GM12878 (cell line): ENCODE results near the gene CDK5RAP1. TPM values are rescaled to one million over a fixed set of nuclear protein-coding genes. Genes with fewer than 3 reads are reported as not detected.

Experiments used
- E2F8 ChIP-seq: fragments of 450-650 bp; IDR thresholded peaks from 2 replicates; pipeline ENCODE4 v1.6.1; 2018; ENCODE audit warnings: mild to moderate bottlenecking, low read depth, moderate library complexity; ENCODE audit not compliant: partially characterized antibody
- E4F1 ChIP-seq: fragments of 450-650 bp; IDR thresholded peaks from 2 replicates; pipeline ENCODE4 v1.6.1; 2018; ENCODE audit warnings: borderline replicate concordance, mild to moderate bottlenecking; ENCODE audit not compliant: partially characterized antibody
- ETV6 ChIP-seq, 2 experiments: fragments of 450-650 bp in 1 of 2; IDR thresholded peaks in 1 of 2; conservative IDR thresholded peaks in 1 of 2; 2 replicates each; pipeline ENCODE4 v1.6.1; 2014; ENCODE audit warnings: antibody characterized with exemption in 1 of 2, borderline replicate concordance in 1 of 2, low read depth in 1 of 2, mild to moderate bottlenecking in 1 of 2, moderate library complexity in 1 of 2
- HDGF ChIP-seq: fragments of 450-650 bp; IDR thresholded peaks from 2 replicates; pipeline ENCODE4 v1.6.1; 2016; ENCODE audit warnings: antibody characterized with exemption
- KDM1A ChIP-seq: fragments of 200-600 bp; sonication (generic); IDR thresholded peaks from 2 replicates; pipeline ENCODE4 v1.6.1; 2016; ENCODE audit warnings: borderline replicate concordance
- ZBTB40 ChIP-seq: fragments of 450-650 bp; IDR thresholded peaks from 2 replicates; pipeline ENCODE4 v1.6.1; 2016; ENCODE audit warnings: mild to moderate bottlenecking, moderate library complexity, borderline replicate concordance
- polyA plus RNA-seq, 11 experiments: library from polyadenylated mRNA; depleted of rRNA in 4 of 11; unstranded in 6 of 11; stranded (reverse) in 5 of 11; fragments of >200 nt; fragmentation: Nextera tagmentation in 4 of 11; fragmentation: Illumina TruSeq in 1 of 11; extraction: Ambion mirVana in 4 of 11; extraction: Trizol in 1 of 11; gene quantifications; 1 replicate in 1 of 11; 2 replicates in 10 of 11; pipeline versions ENCODE4 v1.2.1 to v1.2.3, GENCODE V29; 2011 to 2016; ENCODE audit warnings: inconsistent platforms in 2 of 11, missing spikeins in 2 of 11, low read depth in 1 of 11
- total RNA-seq, 4 experiments: library from RNA; depleted of rRNA in 3 of 4; stranded (reverse); fragments of >200 nt in 3 of 4; fragmentation: Illumina TruSeq in 1 of 4; extraction: Trizol in 1 of 4; gene quantifications; 2 replicates each; pipeline versions ENCODE4 v1.2.1 to v1.2.3, GENCODE V29; 2013 to 2021

Gene CDK5RAP1
- total and polyA plus RNA-seq, 10 of the 15 experiments (the other 5 are each of a cell fraction or from before 2014, with no cell fraction given): 30.4 to 67.6 (median 38.8) TPM

GRCh38 chr20:33442136-33443005, 41.1 kb upstream of the CDK5RAP1 start (continued):
- TF ChIP-seq ZBTB40 (no peak), ETV6 (conservative IDR thresholded peaks at IDR 0.05 in 1 of 2, IDR thresholded peaks at IDR 0.05 in 1 of 2; ENCODE audit: borderline replicate concordance in 1 of 2, low read depth in 1 of 2) (no peak), KDM1A (no peak), HDGF (no peak), E2F8 (no peak), E4F1 (no peak)
